ENCODE measurements around the gene TLK2.

DNA sequence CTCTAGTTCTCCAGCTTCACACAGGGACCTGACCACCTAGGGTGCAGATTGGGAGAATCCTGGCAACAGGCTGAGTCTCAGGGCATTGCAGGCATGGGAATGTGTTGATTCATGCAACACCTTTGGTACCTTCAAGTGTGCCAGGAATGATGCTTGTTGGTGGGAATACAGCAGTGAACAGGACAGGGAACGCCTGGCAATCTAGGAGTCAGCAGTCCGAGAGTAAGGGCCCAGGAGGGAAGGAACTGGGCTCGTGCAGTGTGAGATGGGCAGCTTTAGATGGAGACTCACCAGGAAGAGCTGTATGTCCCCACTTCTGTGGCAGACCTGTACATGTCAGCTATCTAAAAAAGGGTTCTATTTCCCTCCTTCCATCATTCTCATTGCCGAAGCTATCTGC lies 136.9 kb downstream of the TLK2 start:
- TF ChIP-seq, protein P1, sequence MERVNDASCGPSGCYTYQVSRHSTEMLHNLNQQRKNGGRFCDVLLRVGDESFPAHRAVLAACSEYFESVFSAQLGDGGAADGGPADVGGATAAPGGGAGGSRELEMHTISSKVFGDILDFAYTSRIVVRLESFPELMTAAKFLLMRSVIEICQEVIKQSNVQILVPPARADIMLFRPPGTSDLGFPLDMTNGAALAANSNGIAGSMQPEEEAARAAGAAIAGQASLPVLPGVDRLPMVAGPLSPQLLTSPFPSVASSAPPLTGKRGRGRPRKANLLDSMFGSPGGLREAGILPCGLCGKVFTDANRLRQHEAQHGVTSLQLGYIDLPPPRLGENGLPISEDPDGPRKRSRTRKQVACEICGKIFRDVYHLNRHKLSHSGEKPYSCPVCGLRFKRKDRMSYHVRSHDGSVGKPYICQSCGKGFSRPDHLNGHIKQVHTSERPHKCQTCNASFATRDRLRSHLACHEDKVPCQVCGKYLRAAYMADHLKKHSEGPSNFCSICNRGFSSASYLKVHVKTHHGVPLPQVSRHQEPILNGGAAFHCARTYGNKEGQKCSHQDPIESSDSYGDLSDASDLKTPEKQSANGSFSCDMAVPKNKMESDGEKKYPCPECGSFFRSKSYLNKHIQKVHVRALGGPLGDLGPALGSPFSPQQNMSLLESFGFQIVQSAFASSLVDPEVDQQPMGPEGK (CRISPR knock-in tag; IDR thresholded peaks at IDR 0.05; ENCODE audit: borderline replicate concordance): no peak
- TF ChIP-seq CSDC2 (CRISPR knock-in tag; IDR thresholded peaks at IDR 0.05) (no peak), ARNTL (CRISPR knock-in tag; IDR thresholded peaks at IDR 0.05; ENCODE audit: borderline replicate concordance, low read depth) (no peak), RARB (CRISPR knock-in tag; IDR thresholded peaks at IDR 0.05) (no peak), ZFP30 (CRISPR knock-in tag; IDR thresholded peaks at IDR 0.05) (no peak), ZNF8 (CRISPR knock-in tag; IDR thresholded peaks at IDR 0.05) (no peak), PPARA (CRISPR knock-in tag; IDR thresholded peaks at IDR 0.05; ENCODE audit: borderline replicate concordance) (no peak), ZFP3 (CRISPR knock-in tag; IDR thresholded peaks at IDR 0.05) (no peak), ESRRG (CRISPR knock-in tag; IDR thresholded peaks at IDR 0.05) (no peak), ZNF70 (CRISPR knock-in tag; IDR thresholded peaks at IDR 0.05) (no peak)
- TF ChIP-seq, protein P2, sequence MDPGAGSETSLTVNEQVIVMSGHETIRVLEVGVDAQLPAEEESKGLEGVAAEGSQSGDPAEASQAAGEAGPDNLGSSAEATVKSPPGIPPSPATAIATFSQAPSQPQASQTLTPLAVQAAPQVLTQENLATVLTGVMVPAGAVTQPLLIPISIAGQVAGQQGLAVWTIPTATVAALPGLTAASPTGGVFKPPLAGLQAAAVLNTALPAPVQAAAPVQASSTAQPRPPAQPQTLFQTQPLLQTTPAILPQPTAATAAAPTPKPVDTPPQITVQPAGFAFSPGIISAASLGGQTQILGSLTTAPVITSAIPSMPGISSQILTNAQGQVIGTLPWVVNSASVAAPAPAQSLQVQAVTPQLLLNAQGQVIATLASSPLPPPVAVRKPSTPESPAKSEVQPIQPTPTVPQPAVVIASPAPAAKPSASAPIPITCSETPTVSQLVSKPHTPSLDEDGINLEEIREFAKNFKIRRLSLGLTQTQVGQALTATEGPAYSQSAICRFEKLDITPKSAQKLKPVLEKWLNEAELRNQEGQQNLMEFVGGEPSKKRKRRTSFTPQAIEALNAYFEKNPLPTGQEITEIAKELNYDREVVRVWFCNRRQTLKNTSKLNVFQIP (CRISPR knock-in tag; IDR thresholded peaks at IDR 0.05; ENCODE audit: borderline replicate concordance, low read depth): no peak
- TF ChIP-seq, protein P3, sequence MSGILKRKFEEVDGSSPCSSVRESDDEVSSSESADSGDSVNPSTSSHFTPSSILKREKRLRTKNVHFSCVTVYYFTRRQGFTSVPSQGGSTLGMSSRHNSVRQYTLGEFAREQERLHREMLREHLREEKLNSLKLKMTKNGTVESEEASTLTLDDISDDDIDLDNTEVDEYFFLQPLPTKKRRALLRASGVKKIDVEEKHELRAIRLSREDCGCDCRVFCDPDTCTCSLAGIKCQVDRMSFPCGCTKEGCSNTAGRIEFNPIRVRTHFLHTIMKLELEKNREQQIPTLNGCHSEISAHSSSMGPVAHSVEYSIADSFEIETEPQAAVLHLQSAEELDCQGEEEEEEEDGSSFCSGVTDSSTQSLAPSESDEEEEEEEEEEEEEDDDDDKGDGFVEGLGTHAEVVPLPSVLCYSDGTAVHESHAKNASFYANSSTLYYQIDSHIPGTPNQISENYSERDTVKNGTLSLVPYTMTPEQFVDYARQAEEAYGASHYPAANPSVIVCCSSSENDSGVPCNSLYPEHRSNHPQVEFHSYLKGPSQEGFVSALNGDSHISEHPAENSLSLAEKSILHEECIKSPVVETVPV (CRISPR knock-in tag; IDR thresholded peaks at IDR 0.05): no peak
